CD14-positive monocyte (primary cell): ENCODE results near the gene ACE. TPM values are rescaled to one million over a fixed set of nuclear protein-coding genes. Genes with fewer than 3 reads are reported as not detected.
"Not testable (repeated sequence)": the region's sequence is repeated elsewhere in the genome, so short reads cannot be mapped to it uniquely, and the experiment has no call there.

ENCODE experiments used
- DNase-seq, 3 donors: peaks; one replicate each; pipeline ENCODE4 v3.0.0-alpha.2; 2011 to 2022
- H2AFZ ChIP-seq: 2 replicates; pipeline ENCODE4 v1.6.0; 2012; ENCODE audit warnings: mild to moderate bottlenecking, low read depth, low read length, inconsistent platforms; ENCODE audit not compliant: insufficient read depth, poor library complexity, severe bottlenecking
- H3K27ac ChIP-seq, 2 donors: 1 replicate in 1 of 2; 2 replicates in 1 of 2; pipeline ENCODE4 v1.5.1; 2012 to 2013; ENCODE audit warnings: low read length in 2 of 2, control low read depth in 1 of 2, inconsistent platforms in 1 of 2, low read depth in 1 of 2, mild to moderate bottlenecking in 1 of 2
- H3K27me3 ChIP-seq, 2 donors: one replicate each; pipeline versions ENCODE4 v1.6.0 to v1.6.1; 2011 to 2013; ENCODE audit warnings: low read length in 2 of 2; ENCODE audit not compliant: control insufficient read depth in 2 of 2, insufficient read depth in 2 of 2
- H3K36me3 ChIP-seq, 2 donors: replicated peaks in 1 of 2; 1 replicate in 1 of 2; 2 replicates in 1 of 2; pipeline versions ENCODE4 v1.5.1 to v1.6.1; 2012 to 2013; ENCODE audit warnings: low read length in 2 of 2, control low read depth in 1 of 2, inconsistent platforms in 1 of 2, mild to moderate bottlenecking in 1 of 2; ENCODE audit not compliant: insufficient read depth in 2 of 2, control insufficient read depth in 1 of 2
- H3K4me1 ChIP-seq, 2 donors: 1 replicate in 1 of 2; 2 replicates in 1 of 2; pipeline versions ENCODE4 v1.5.1 to v1.6.1; 2012 to 2013; ENCODE audit warnings: low read length in 2 of 2, control low read depth in 1 of 2, inconsistent platforms in 1 of 2, mild to moderate bottlenecking in 1 of 2, moderate library complexity in 1 of 2; ENCODE audit not compliant: insufficient read depth in 2 of 2, control insufficient read depth in 1 of 2
- H3K4me2 ChIP-seq: replicated peaks from 2 replicates; pipeline ENCODE3; 2012; ENCODE audit warnings: low read length, moderate library complexity, mild to moderate bottlenecking; ENCODE audit not compliant: poor library complexity, severe bottlenecking; ENCODE audit errors: extremely low read depth
- H3K4me3 ChIP-seq, 3 experiments: fragments of 200-600 bp in 1 of 3; sonication (generic) in 1 of 3; replicated peaks in 1 of 3; 1 replicate in 2 of 3; 2 replicates in 1 of 3; pipeline ENCODE4 v1.5.1; 2011 to 2013; ENCODE audit warnings: low read length in 3 of 3, mild to moderate bottlenecking in 3 of 3, control low read depth in 2 of 3, low read depth in 2 of 3, inconsistent platforms in 1 of 3, moderate library complexity in 1 of 3
- H3K79me2 ChIP-seq: 2 replicates; pipeline ENCODE4 v1.6.0; 2012; ENCODE audit warnings: mild to moderate bottlenecking, control low read depth, inconsistent platforms, low read length, moderate library complexity; ENCODE audit not compliant: insufficient read depth
- H3K9ac ChIP-seq: 2 replicates; pipeline ENCODE4 v1.6.0; 2017; ENCODE audit warnings: low read length, mild to moderate bottlenecking; ENCODE audit not compliant: insufficient read depth, poor library complexity, severe bottlenecking
- H3K9me3 ChIP-seq, 2 donors: replicated peaks in 1 of 2; 1 replicate in 1 of 2; 2 replicates in 1 of 2; pipeline versions ENCODE4 v1.5.1 to v1.6.1; 2012 to 2013; ENCODE audit warnings: low read length in 2 of 2, control low read depth in 1 of 2; ENCODE audit not compliant: control insufficient read depth in 1 of 2, insufficient read depth in 1 of 2
- H4K20me1 ChIP-seq: 2 replicates; pipeline ENCODE4 v1.6.0; 2012; ENCODE audit warnings: mild to moderate bottlenecking, low read length, control low read depth, moderate library complexity; ENCODE audit not compliant: insufficient read depth
- H3K27ac Mint-ChIP-seq, 7 donors: one replicate each; pipeline ENCODE4 v1.8.0; 2020; ENCODE audit warnings: mild to moderate bottlenecking in 7 of 7, mixed read lengths in 7 of 7, moderate library complexity in 6 of 7, inconsistent platforms in 2 of 7
- H3K27me3 Mint-ChIP-seq, 3 donors: one replicate each; pipeline ENCODE4 v1.8.0; 2021 to 2022; ENCODE audit warnings: low read depth in 3 of 3, mild to moderate bottlenecking in 3 of 3, mixed read lengths in 3 of 3, moderate library complexity in 3 of 3, inconsistent platforms in 1 of 3
- H3K36me3 Mint-ChIP-seq, 2 donors: one replicate each; pipeline ENCODE4 v1.8.0; 2020; ENCODE audit warnings: mixed read lengths in 2 of 2, inconsistent platforms in 1 of 2, mild to moderate bottlenecking in 1 of 2
- H3K4me1 Mint-ChIP-seq: one replicate; pipeline ENCODE4 v1.8.0; 2020; ENCODE audit warnings: mild to moderate bottlenecking, mixed read lengths
- H3K4me3 Mint-ChIP-seq, 2 donors: one replicate each; pipeline ENCODE4 v1.8.0; 2020; ENCODE audit warnings: mild to moderate bottlenecking in 2 of 2, mixed read lengths in 2 of 2, moderate library complexity in 1 of 2
- H3K9me3 Mint-ChIP-seq, 7 donors: one replicate each; pipeline ENCODE4 v1.8.0; 2020 to 2022; ENCODE audit warnings: mixed read lengths in 7 of 7, mild to moderate bottlenecking in 6 of 7, moderate library complexity in 6 of 7, inconsistent platforms in 2 of 7
- CTCF ChIP-seq: fragments of 200-600 bp; IDR thresholded peaks from one replicate; pipeline ENCODE4 v1.8.0; 2022; ENCODE audit warnings: antibody characterized with exemption, mild to moderate bottlenecking
- WGBS: methylation state at CpG from one replicate; pipeline ENCODE4 v1.1.5; 2013; ENCODE audit warnings: missing lambda C conversion rate; ENCODE audit not compliant: insufficient coverage; 5-methylcytosine and 5-hydroxymethylcytosine counted together
- intact Hi-C, 2 donors: fragments of 100-400 bp; cut with micrococcal nuclease; formaldehyde crosslinking; loops; one replicate each; pipeline versions ENCODE4 v1.15.0 to v1.15.1; 2023
- polyA plus RNA-seq, 3 donors: library from polyadenylated mRNA; depleted of rRNA in 1 of 3; unstranded in 2 of 3; stranded (reverse) in 1 of 3; fragments of 300-500 nt in 2 of 3; fragments of >200 nt in 1 of 3; fragmentation: Illumina TruSeq in 2 of 3; gene quantifications; 1 replicate in 2 of 3; 2 replicates in 1 of 3; pipeline ENCODE4 v1.2.3, GENCODE V29; 2012 to 2021

ACE gene
- polyA plus RNA-seq, 3 donors: 0.55 TPM; not detected in 2

GRCh38 chr17:63463771-63464170 is 13.1 kb upstream of the ACE start:
- intact Hi-C loops: no loop called here
- H2AFZ ChIP-seq: no peak overlapping the region
- WGBS: 100% methylated on average over 1 of the region's 3 CpGs
- Mint-ChIP-seq H3K9me3 (no peaks in the 10 kb centered on the region), H3K27ac (no peak overlapping the region), H3K27me3 (peaks cover 2 to 3% (median 3%) of the 10 kb centered on the region in 3 donors), H3K4me3 (no peak overlapping the region), H3K36me3 (peaks cover 0 to 2% of the 10 kb centered on the region in 2 donors), H3K4me1 (peaks cover 32% of the 10 kb centered on the region)
- H3K4me3 ChIP-seq: no peak overlapping the region
- H3K9ac ChIP-seq: no peak overlapping the region
- peaks cover 25 to 35% of the 10 kb centered on the region in 2 donors for H3K4me1 ChIP-seq
- no peaks in the 10 kb centered on the region for H3K27me3 ChIP-seq
- no peaks in the 10 kb centered on the region for H3K36me3 ChIP-seq
- no peaks in the 10 kb centered on the region for H3K9me3 ChIP-seq
- no peaks in the 10 kb centered on the region for H4K20me1 ChIP-seq
- TF ChIP-seq CTCF: no peak
- H3K4me2 ChIP-seq: no peak overlapping the region
- H3K27ac ChIP-seq: no peak overlapping the region
- H3K79me2 ChIP-seq: no peaks in the 10 kb centered on the region
- no peak for DNase-seq

- Histone ChIP-seq H3K27ac (no peak overlapping the region), H3K4me1 (peaks cover 25 to 35% of the 10 kb centered on the region in 2 donors), H2AFZ (no peak overlapping the region), H3K27me3 (no peaks in the 10 kb centered on the region), H3K9me3 (no peaks in the 10 kb centered on the region), H3K79me2 (no peaks in the 10 kb centered on the region), H3K4me2 (peak overlapping the region; percentile 12), H3K9ac (no peak overlapping the region), H4K20me1 (no peaks in the 10 kb centered on the region), H3K36me3 (no peaks in the 10 kb centered on the region), H3K4me3 (no peak overlapping the region)
- Mint-ChIP-seq H3K4me3 (no peak overlapping the region), H3K27me3 (peaks cover 2 to 3% (median 3%) of the 10 kb centered on the region in 3 donors), H3K9me3 (no peaks in the 10 kb centered on the region), H3K36me3 (peaks cover 0 to 2% of the 10 kb centered on the region in 2 donors), H3K4me1 (peaks cover 31% of the 10 kb centered on the region), H3K27ac (no peak overlapping the region)
- WGBS: no CpG with 5 or more reads among the region's 4 CpGs
- intact Hi-C loops: no loop called here
- no peak for TF ChIP-seq CTCF
- peak; percentile 10 to 32 (median 23) for DNase-seq
These were observed 12.1 kb upstream of the ACE start for GRCh38 chr17:63464691-63465236.

GRCh38 chr17:63468099-63468498 is 8.8 kb upstream of the ACE start:
- peak overlapping the region in 1 of 7 donors; percentile 40 for H3K27ac Mint-ChIP-seq
- peaks cover 8 to 13% of the 10 kb centered on the region in 2 donors for H3K4me1 ChIP-seq

More at GRCh38 chr17:63468099-63468498, 8.8 kb upstream of the ACE start:
- H2AFZ ChIP-seq, H3K27me3 ChIP-seq, intact Hi-C loops, H4K20me1 ChIP-seq, DNase-seq, H3K36me3 ChIP-seq, H3K9me3 Mint-ChIP-seq, H3K79me2 ChIP-seq, H3K9ac ChIP-seq, H3K4me3 ChIP-seq, H3K36me3 Mint-ChIP-seq, H3K9me3 ChIP-seq, H3K27ac ChIP-seq, H3K4me3 Mint-ChIP-seq, H3K4me2 ChIP-seq: not testable (repeated sequence)
- peaks cover 11% of the 10 kb centered on the region for H3K4me1 Mint-ChIP-seq
- WGBS: 75% methylated on average over 5 of the region's 6 CpGs
- H3K27me3 Mint-ChIP-seq: peaks cover 7 to 13% (median 10%) of the 10 kb centered on the region in 3 donors
